ENCODE data around the gene SCN4B. TPM values are rescaled to one million over a fixed set of nuclear protein-coding genes. Genes with fewer than 3 reads are reported as not detected.

SCN4B gene
- total and polyA plus RNA-seq, 2 of the 8 experiments (the other 6 are each of a cell fraction or from before 2014, with no cell fraction given), result 2.8 to 4.9 TPM

- Histone ChIP-seq H3K4me2 (ENCODE audit: insufficient read depth in 1 of 2, low read depth in 2 of 2, low read length in 2 of 2) (no peak overlapping the region), H2BK15ac (ENCODE audit: low read length) (no peak overlapping the region), H3K23me2 (ENCODE audit: low read depth, low read length) (peaks cover 2% of the 10 kb centered on the region; the same call in 1 of the 2 replicates), H3K18ac (ENCODE audit: extremely low read depth, low read length) (no peak overlapping the region), H3K4me3 (ENCODE audit: extremely low read depth in 1 of 4, insufficient read depth in 2 of 4, low read depth in 3 of 4, low read length in 4 of 4) (no peak overlapping the region), H3K23ac (ENCODE audit: insufficient read length) (no peak overlapping the region), H4K20me1 (replicated peaks in 1 of 2; ENCODE audit: control insufficient read depth in 1 of 2, insufficient read depth in 2 of 2, low read length in 2 of 2) (no peaks in the 10 kb centered on the region), H4K5ac (ENCODE audit: insufficient read length, low read depth, low read length) (no peak overlapping the region), H2AFZ (ENCODE audit: low read length) (no peak overlapping the region), H3K14ac (ENCODE audit: insufficient read length) (no peak overlapping the region), H4K91ac (replicated peaks; ENCODE audit: insufficient read length, low read length) (no peak overlapping the region), H3K9me3 (ENCODE audit: insufficient read depth in 2 of 2, low read depth in 1 of 2, low read length in 1 of 2) (peaks cover 8 to 18% of the 10 kb centered on the region in 2 experiments; a peak in 3 of 4 replicates), H3K4ac (replicated peaks; ENCODE audit: insufficient read length, low read depth, low read length) (no peak overlapping the region), H3K27ac (ENCODE audit: low read depth, low read length) (no peak overlapping the region), H3K56ac (replicated peaks; ENCODE audit: insufficient read length, low read depth, low read length) (no peak overlapping the region), H2BK120ac (replicated peaks; ENCODE audit: low read depth, low read length) (no peak overlapping the region), H3K79me1 (ENCODE audit: low read depth, low read length) (no peaks in the 10 kb centered on the region), H2AK5ac (ENCODE audit: low read depth, low read length) (no peak overlapping the region), H2BK12ac (ENCODE audit: low read depth, low read length) (no peak overlapping the region), H2BK20ac (ENCODE audit: low read length) (no peak overlapping the region), H3K9ac (replicated peaks in 1 of 4; ENCODE audit: extremely low read depth in 1 of 4, low read depth in 3 of 4, low read length in 3 of 4) (no peak overlapping the region), H3K4me1 (replicated peaks in 1 of 4; ENCODE audit: control insufficient read depth in 3 of 4, insufficient read depth in 4 of 4, low read length in 3 of 4) (no peaks in the 10 kb centered on the region), H3K79me2 (ENCODE audit: control insufficient read depth in 1 of 2, insufficient read depth in 2 of 2, low read length in 2 of 2) (no peaks in the 10 kb centered on the region), H3K36me3 (ENCODE audit: control insufficient read depth in 2 of 4, insufficient read depth in 4 of 4, low read length in 3 of 4) (no peaks in the 10 kb centered on the region), H3K27me3 (replicated peaks in 1 of 4; ENCODE audit: control insufficient read depth in 3 of 4, extremely low read depth in 1 of 4, insufficient read depth in 3 of 4, low read length in 3 of 4) (no peaks in the 10 kb centered on the region; a peak in 1 of 7 replicates), H2BK5ac (ENCODE audit: low read depth, low read length) (no peak overlapping the region), H4K8ac (ENCODE audit: extremely low read depth, insufficient read depth, low read length) (no peak overlapping the region)
- CTCF ChIA-PET (ENCODE audit: partially characterized antibody), result interaction anchor here (0.6 to 1.8 kb wide), 5 partner anchors 16 to 284 kb away, joined by 3 to 5 read pairs (median 3); partner anchors contain the start of gene TMPRSS4
- 78% methylated on average over 6 of the region's 6 CpGs; no CpG with 5 or more reads in 1 of the 2 experiments for WGBS, 2 experiments (ENCODE audit: extremely low coverage in 1 of 2, insufficient coverage in 1 of 2, insufficient read length in 1 of 2, insufficient replicate concordance in 2 of 2, low coverage in 1 of 2, low lambda C conversion rate in 2 of 2, missing lambda C conversion rate in 1 of 2)
- DNase-seq (ENCODE audit: low read depth in 1 of 2, low spot score in 2 of 2) (no peak), FAIRE-seq (no peak)
- POLR2A ChIA-PET (ENCODE audit: partially characterized antibody), result interaction anchor here (1.3 kb wide), 1 partner anchor 12 kb away, joined by 4 read pairs; no protein-coding TSS in a partner anchor
- TF ChIP-seq BACH1 (IDR thresholded peaks at IDR 0.05; ENCODE audit: low read length), result no peak
- TF ChIP-seq BRCA1 (IDR thresholded peaks at IDR 0.05; ENCODE audit: low read depth, low read length), result no peak
- no peak for TF ChIP-seq YY1 (IDR thresholded peaks at IDR 0.05; ENCODE audit: low read depth, low read length)
- TF ChIP-seq JUN (IDR thresholded peaks at IDR 0.05; ENCODE audit: low read depth, low read length), result no peak
- TF ChIP-seq CEBPB (IDR thresholded peaks at IDR 0.05; ENCODE audit: low read depth, low read length), result no peak
- TF ChIP-seq KDM4A (IDR thresholded peaks at IDR 0.05; ENCODE audit: low read depth, low read length, severe bottlenecking), result no peak
- no peak for TF ChIP-seq KDM1A (IDR thresholded peaks at IDR 0.05; ENCODE audit: borderline replicate concordance, low read length)
- TF ChIP-seq SAP30 (IDR thresholded peaks at IDR 0.05; ENCODE audit: insufficient read depth, insufficient replicate concordance, low read length), result no peak
- TF ChIP-seq CTCF (IDR thresholded peaks at IDR 0.05; ENCODE audit: control extremely low read depth in 1 of 3, insufficient read depth in 1 of 3, low read depth in 1 of 3, low read length in 3 of 3), result no peak
- TF ChIP-seq CHD2 (IDR thresholded peaks at IDR 0.05; ENCODE audit: low read length), result no peak
- no peak for TF ChIP-seq SUZ12 (IDR thresholded peaks at IDR 0.05; ENCODE audit: low read length)
- TF ChIP-seq TAF1 (IDR thresholded peaks at IDR 0.05; ENCODE audit: low read depth, low read length), result no peak
- TF ChIP-seq SP2 (IDR thresholded peaks at IDR 0.05; ENCODE audit: low read length), result no peak
These were observed 60.9 kb downstream of the SCN4B start for GRCh38 chr11:118091690-118092089.

Measured in H1 (cell line).